Stimulated activated CD4-positive, alpha-beta T cell treated with anti-CD3 and anti-CD28 coated beads, Interleukin-1b, Interleukin-23, amount 100 ng/mL, for 24 hours (primary cell): ENCODE results near the gene PACS2.
"Not testable (repeated sequence)": the region's sequence is repeated elsewhere in the genome, so short reads cannot be mapped to it uniquely, and the experiment has no call there.

Experiments
- DNase-seq, 4 experiments: peaks; one replicate each; pipeline ENCODE4 v3.0.0-alpha.2; 2020; ENCODE audit warnings: low read depth in 4 of 4, low spot score in 1 of 4

Gene PACS2

GRCh38 chr14:105313381-105314286 lies 914 bp upstream of the PACS2 start:
- no peak for DNase-seq

GRCh38 chr14:105315211-105315721 lies 718 bp downstream of the PACS2 start:
- no peak for DNase-seq

- no peak for DNase-seq
Measured at GRCh38 chr14:105315941-105316576, 1.5 kb downstream of the PACS2 start.

- no peak for DNase-seq
Measured at GRCh38 chr14:105316577-105316941, 2.0 kb downstream of the PACS2 start.

- DNase-seq = no peak
Measured at GRCh38 chr14:105316968-105317510, 2.5 kb downstream of the PACS2 start.

- no peak for DNase-seq
Measured at GRCh38 chr14:105317546-105317945, 3.0 kb downstream of the PACS2 start.

GRCh38 chr14:105322791-105323556 lies 8.4 kb downstream of the PACS2 start:
- no peak for DNase-seq

GRCh38 chr14:105323663-105324062 lies 9.1 kb downstream of the PACS2 start:
- DNase-seq = no peak

GRCh38 chr14:105324080-105324778 lies 9.7 kb downstream of the PACS2 start:
- no peak for DNase-seq

- DNase-seq = no peak
Measured at GRCh38 chr14:105324871-105325270, 10.3 kb downstream of the PACS2 start.

- no peak for DNase-seq
Measured at GRCh38 chr14:105325303-105325702, 10.8 kb downstream of the PACS2 start.

GRCh38 chr14:105325716-105326567 lies 11.4 kb downstream of the PACS2 start:
- no peak for DNase-seq

- DNase-seq = no peak
Measured at GRCh38 chr14:105326568-105326867, 12.0 kb downstream of the PACS2 start.

GRCh38 chr14:105326891-105327694 lies 12.5 kb downstream of the PACS2 start:
- DNase-seq = no peak

- DNase-seq = not testable (repeated sequence)
Measured at GRCh38 chr14:105327695-105328045, 13.1 kb downstream of the PACS2 start.

GRCh38 chr14:105328070-105328677 lies 13.6 kb downstream of the PACS2 start:
- DNase-seq = no peak

- no peak for DNase-seq
Measured at GRCh38 chr14:105328678-105329390, 14.3 kb downstream of the PACS2 start.
